HepG2 (cell line): Measurements from ENCODE around the gene OPTN. TPM values are rescaled to one million over a fixed set of nuclear protein-coding genes. Genes with fewer than 3 reads are reported as not detected.

Experiments used
- ADNP ChIP-seq: sonication (generic); formaldehyde crosslinking; IDR thresholded peaks from 2 replicates; pipeline ENCODE4 v1.4.0; 2020; ENCODE audit warnings: missing genetic modification reagents
- CBX5 ChIP-seq: sonication (generic); formaldehyde crosslinking; IDR thresholded peaks from 2 replicates; pipeline ENCODE4 v1.4.0; 2020; ENCODE audit warnings: missing genetic modification reagents, borderline replicate concordance
- ETV5 ChIP-seq: IDR thresholded peaks from 2 replicates; pipeline ENCODE4 v1.6.1; 2018; ENCODE audit warnings: missing biosample characterization, missing genetic modification reagents, inconsistent platforms, borderline replicate concordance
- HES4 ChIP-seq: sonication (generic); formaldehyde crosslinking; IDR thresholded peaks from 2 replicates; pipeline ENCODE4 v1.9.0; 2021; ENCODE audit warnings: mild to moderate bottlenecking, missing genetic modification reagents, borderline replicate concordance
- HMGXB4 ChIP-seq, 2 experiments: sonication (generic) in 1 of 2; formaldehyde crosslinking in 1 of 2; IDR thresholded peaks; 2 replicates each; pipeline versions ENCODE4 v1.4.0 to v1.6.1; 2018 to 2020; ENCODE audit warnings: missing genetic modification reagents in 2 of 2, borderline replicate concordance in 1 of 2, low read depth in 1 of 2, mild to moderate bottlenecking in 1 of 2, missing biosample characterization in 1 of 2
- HOXA7 ChIP-seq: sonication (generic); formaldehyde crosslinking; IDR thresholded peaks from 2 replicates; pipeline ENCODE4 v1.8.1; 2022; ENCODE audit warnings: mild to moderate bottlenecking, missing genetic modification reagents, moderate library complexity
- MEIS2 ChIP-seq: sonication (generic); formaldehyde crosslinking; IDR thresholded peaks from 2 replicates; pipeline ENCODE4 v1.9.0; 2021; ENCODE audit warnings: mild to moderate bottlenecking, missing genetic modification reagents
- MNT ChIP-seq: fragments of 450-650 bp; IDR thresholded peaks from 2 replicates; pipeline ENCODE4 v1.6.1; 2016
- NFAT5 ChIP-seq: sonication (generic); formaldehyde crosslinking; IDR thresholded peaks from 2 replicates; pipeline ENCODE4 v1.4.0; 2020; ENCODE audit warnings: missing genetic modification reagents
- NR2F1 ChIP-seq, 2 experiments: fragments of 450-650 bp in 1 of 2; formaldehyde crosslinking in 1 of 2; IDR thresholded peaks; 2 replicates each; pipeline versions ENCODE4 v1.5.0 to v1.6.1; 2016 to 2020; ENCODE audit warnings: mild to moderate bottlenecking in 1 of 2, missing compliant biosample characterization in 1 of 2, missing genetic modification reagents in 1 of 2, moderate library complexity in 1 of 2
- PHF20 ChIP-seq: sonication (generic); formaldehyde crosslinking; IDR thresholded peaks from 2 replicates; pipeline ENCODE4 v1.5.0; 2020; ENCODE audit warnings: mild to moderate bottlenecking, missing genetic modification reagents
- PREB ChIP-seq: sonication (generic); formaldehyde crosslinking; IDR thresholded peaks from 2 replicates; pipeline ENCODE4 v1.4.0; 2020; ENCODE audit warnings: missing genetic modification reagents
- RBAK ChIP-seq: sonication (generic); formaldehyde crosslinking; IDR thresholded peaks from 2 replicates; pipeline ENCODE4 v1.5.1; 2020; ENCODE audit warnings: mild to moderate bottlenecking, missing genetic modification reagents
- SMARCE1 ChIP-seq: fragments of 450-650 bp; IDR thresholded peaks from 2 replicates; pipeline ENCODE4 v1.6.1; 2017; ENCODE audit warnings: borderline replicate concordance
- ZFP36L2 ChIP-seq: sonication (generic); formaldehyde crosslinking; IDR thresholded peaks from 2 replicates; pipeline ENCODE4 v1.4.0; 2020; ENCODE audit warnings: missing genetic modification reagents
- ZMYM4 ChIP-seq: sonication (generic); formaldehyde crosslinking; IDR thresholded peaks from 2 replicates; pipeline ENCODE4 v1.8.1; 2023; ENCODE audit warnings: mild to moderate bottlenecking, missing genetic modification reagents
- ZNF414 ChIP-seq: sonication (generic); formaldehyde crosslinking; IDR thresholded peaks from 2 replicates; pipeline ENCODE4 v1.5.0; 2020; ENCODE audit warnings: missing genetic modification reagents
- ZNF468 ChIP-seq: sonication (generic); formaldehyde crosslinking; IDR thresholded peaks from 2 replicates; pipeline ENCODE4 v1.8.0; 2022; ENCODE audit warnings: mild to moderate bottlenecking, moderate library complexity, missing genetic modification reagents
- ZNF552 ChIP-seq: sonication (generic); formaldehyde crosslinking; IDR thresholded peaks from 2 replicates; pipeline ENCODE4 v1.9.0; 2022; ENCODE audit warnings: missing genetic modification reagents, mild to moderate bottlenecking, borderline replicate concordance
- ZNF652 ChIP-seq: IDR thresholded peaks from 2 replicates; pipeline ENCODE4 v1.6.1; 2016; ENCODE audit warnings: low read depth, borderline replicate concordance
- polyA plus RNA-seq, 8 experiments: library from polyadenylated mRNA; depleted of rRNA in 3 of 8; stranded (reverse) in 7 of 8; unstranded in 1 of 8; fragments of >200 nt; fragmentation: Illumina TruSeq in 4 of 8; extraction: Trizol in 4 of 8; gene quantifications; 2 replicates each; pipeline versions ENCODE4 v1.2.1 to v1.2.3, GENCODE V29; 2011 to 2016; ENCODE audit warnings: low read depth in 4 of 8, missing spikeins in 1 of 8, mixed read lengths in 1 of 8; ENCODE audit not compliant: insufficient read depth in 1 of 8
- total RNA-seq, 5 experiments: library from RNA; depleted of rRNA; stranded (reverse); fragments of >200 nt; fragmentation: Illumina TruSeq; extraction: Trizol; gene quantifications; 2 replicates each; pipeline ENCODE4 v1.2.3, GENCODE V29; 2016; ENCODE audit warnings: low read depth in 1 of 5

The OPTN gene
- total and polyA plus RNA-seq, 2 of the 13 experiments (the other 11 are each of a cell fraction or from before 2014, with no cell fraction given): 13.4 to 46.6 TPM

GRCh38 chr10:13080643-13081042 is 19.3 kb upstream of the OPTN start (continued):
- no peak for TF ChIP-seq MNT
- TF ChIP-seq NR2F1 (CRISPR knock-in tag; IDR thresholded peaks at IDR 0.05): peak; percentile 86 to 91
- TF ChIP-seq ZNF652: peak; percentile 92
- no peak for TF ChIP-seq SMARCE1
- no peak for TF ChIP-seq ZFP36L2 (CRISPR knock-in tag)
- TF ChIP-seq ZNF552 (CRISPR knock-in tag): no peak
- TF ChIP-seq ETV5: peak; percentile 85; the same call in 1 of the 2 replicates
- TF ChIP-seq HMGXB4 (CRISPR knock-in tag; IDR thresholded peaks at IDR 0.05; ENCODE audit: borderline replicate concordance in 1 of 2, low read depth in 1 of 2): peak; percentile 38 to 46; a peak in 2 of 4 replicates
- TF ChIP-seq PREB (CRISPR knock-in tag): no peak
- TF ChIP-seq RBAK (CRISPR knock-in tag): no peak
- no peak for TF ChIP-seq ZNF414 (CRISPR knock-in tag)
- TF ChIP-seq ZMYM4 (CRISPR knock-in tag): peak; percentile 87
- TF ChIP-seq ADNP (CRISPR knock-in tag): no peak
- TF ChIP-seq ZNF468 (CRISPR knock-in tag): no peak
- TF ChIP-seq PHF20 (CRISPR knock-in tag): peak; percentile 55
- TF ChIP-seq NFAT5: no peak
- no peak; the same call in 1 of the 2 replicates for TF ChIP-seq MEIS2 (CRISPR knock-in tag)
- TF ChIP-seq HES4 (CRISPR knock-in tag): no peak
- TF ChIP-seq HOXA7 (CRISPR knock-in tag): no peak
- 0 out of 2 replicates have a peak, but pooled peaks have one; percentile 46 for TF ChIP-seq CBX5 (CRISPR knock-in tag)
